ENCODE data around the gene DRC1.
"Not testable (repeated sequence)": the region's sequence is repeated elsewhere in the genome, so short reads cannot be mapped to it uniquely, and the experiment has no call there.

The DRC1 gene

DNA sequence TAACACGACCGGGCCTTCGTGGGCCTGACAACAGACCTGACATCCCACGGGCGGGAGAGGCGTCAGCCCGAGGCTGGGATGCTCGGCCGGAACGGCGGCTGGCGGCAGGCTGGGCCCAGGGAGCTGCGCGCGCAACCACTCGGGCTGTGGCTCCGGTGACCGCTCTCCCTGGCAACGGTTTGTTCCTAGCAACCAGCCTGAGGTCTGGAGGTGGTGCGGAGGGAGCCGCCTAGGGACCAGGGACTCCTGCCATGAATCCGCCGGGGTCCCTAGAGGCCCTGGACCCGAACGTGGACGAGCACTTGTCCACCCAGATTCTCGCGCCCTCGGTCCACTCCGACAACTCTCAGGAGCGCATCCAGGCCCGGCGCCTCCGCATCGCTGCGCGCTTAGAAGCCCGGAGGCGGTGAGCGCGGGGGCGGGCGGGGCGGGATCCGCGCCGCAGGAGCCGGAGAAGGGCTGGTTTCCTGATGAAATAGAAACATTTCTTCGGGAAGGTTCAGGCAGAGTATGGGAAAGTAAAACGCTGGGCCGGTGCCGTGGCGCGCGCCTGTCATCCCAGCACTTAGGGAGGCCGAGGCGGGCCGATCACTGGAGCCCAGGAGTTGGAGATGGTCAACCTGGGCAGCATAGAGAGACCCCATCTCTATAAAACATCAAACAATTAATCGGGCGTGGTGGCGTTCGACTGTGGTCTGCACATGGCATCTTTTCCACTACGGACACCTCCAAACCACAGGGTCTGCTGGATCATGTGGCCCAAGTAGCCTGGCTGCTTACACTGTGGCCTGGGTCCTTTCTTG lies at the start of gene DRC1:
Gene DRC1 (plus strand): TSS at position 182 of the 803 bp plus-strand sequence. CDS start 70 bp downstream, at position 252.
- no peak for DNase-seq (ENCODE audit: low read depth)

DNA sequence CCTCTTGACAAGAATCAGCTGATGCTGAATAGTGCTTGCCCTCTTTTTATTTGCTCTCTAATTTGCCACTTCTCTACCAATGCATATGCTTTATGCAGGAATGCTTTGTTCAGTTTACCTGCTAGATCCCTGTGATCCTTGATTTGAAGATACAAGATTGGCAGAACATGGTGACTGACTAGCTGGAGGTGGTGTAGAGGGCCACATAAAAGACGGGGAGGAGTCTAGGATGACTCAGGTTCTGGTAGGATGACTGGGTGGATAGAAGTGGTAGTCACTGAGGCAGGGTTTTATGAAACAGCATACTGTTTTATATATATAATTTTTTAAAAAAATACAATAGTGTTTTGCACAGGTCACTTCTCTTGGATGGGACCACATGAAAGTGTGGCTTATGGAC lies 48.8 kb upstream of the DRC1 start:
- no peak for DNase-seq (ENCODE audit: low read depth)

DNA sequence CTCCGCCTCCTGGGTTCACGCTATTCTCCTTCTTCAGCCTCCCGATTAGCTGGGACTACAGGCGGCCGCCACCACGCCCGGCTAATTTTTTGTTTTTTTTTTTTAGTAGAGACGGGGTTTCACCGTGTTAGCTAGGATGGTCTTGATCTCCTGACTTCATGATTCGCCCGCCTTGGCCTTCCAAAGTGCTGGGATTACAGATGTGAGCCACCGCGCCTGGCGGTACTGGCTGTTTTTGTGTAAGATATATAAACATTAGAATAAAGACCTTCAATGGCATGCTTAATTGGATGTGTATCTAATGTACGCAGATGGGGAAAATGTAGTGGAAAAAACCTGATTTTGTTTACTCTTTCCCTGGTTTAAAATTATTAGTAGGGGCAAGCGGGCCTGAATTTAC lies 47.3 kb upstream of the DRC1 start:
- DNase-seq (ENCODE audit: low read depth) = not testable (repeated sequence)

DNA sequence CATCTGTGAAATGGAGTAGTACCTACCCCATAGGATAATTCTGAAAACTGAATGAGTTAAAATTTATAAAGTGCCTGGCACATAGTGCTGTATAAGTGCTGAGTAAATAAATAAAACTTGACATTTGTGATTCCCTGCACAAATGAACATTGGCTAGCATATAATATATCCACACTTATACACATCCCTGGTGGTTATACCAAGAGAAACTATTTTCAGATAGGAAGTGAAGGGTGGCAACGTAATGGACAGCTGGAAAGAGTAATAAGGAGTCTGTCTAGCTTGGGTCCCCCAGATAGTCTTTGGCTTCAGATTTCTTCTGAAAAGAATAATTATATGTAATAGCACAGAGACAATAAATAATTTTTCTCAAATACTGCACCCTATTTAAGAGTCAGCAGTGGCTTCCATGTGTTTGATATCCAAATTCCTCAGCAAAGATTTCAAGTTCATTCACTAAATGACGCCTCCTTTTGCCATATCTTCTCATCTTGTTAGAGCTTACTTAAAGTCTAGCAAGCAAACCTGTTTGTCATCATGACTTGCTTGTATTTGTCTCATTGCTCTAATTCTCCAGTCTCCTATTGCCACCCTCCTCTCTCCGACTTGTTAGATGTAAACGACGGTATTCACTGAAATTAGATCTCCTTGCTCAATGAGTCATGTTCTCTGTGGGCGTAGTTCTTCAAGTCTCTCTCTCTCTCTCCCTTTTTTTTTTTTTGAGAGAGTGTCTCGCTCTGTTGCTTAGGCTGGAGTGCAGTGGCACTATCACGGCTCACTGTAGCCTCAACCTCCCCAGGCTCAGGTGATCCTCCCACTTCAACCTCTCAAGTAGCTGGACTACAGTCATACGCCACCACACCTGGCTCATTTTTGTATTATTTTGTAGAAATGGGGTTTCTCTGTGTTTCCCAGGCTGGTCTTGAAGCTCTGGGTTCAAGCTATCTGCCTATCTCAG lies 46.4 kb upstream of the DRC1 start:
- DNase-seq (ENCODE audit: low read depth) = no peak

DNA sequence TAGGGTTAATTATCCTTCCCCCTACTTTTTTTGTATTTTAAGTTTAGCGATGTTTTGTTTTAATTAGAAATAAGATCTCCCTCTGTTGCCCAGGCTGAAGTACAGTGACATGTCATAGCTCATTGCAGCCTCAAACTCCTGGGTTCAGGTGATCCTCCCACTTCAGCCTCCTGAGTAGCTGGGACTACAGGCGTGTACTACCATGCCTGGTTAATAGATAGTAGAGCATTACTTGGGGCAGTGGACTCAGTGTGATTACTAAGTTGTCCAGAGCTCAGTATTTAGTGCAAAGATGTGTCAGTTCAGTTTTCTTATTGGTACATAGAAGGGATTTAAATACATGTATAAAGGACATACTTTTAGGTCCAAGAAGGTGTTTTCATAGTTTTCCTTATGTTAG lies 45.6 kb upstream of the DRC1 start:
- DNase-seq (ENCODE audit: low read depth) = no peak

DNA sequence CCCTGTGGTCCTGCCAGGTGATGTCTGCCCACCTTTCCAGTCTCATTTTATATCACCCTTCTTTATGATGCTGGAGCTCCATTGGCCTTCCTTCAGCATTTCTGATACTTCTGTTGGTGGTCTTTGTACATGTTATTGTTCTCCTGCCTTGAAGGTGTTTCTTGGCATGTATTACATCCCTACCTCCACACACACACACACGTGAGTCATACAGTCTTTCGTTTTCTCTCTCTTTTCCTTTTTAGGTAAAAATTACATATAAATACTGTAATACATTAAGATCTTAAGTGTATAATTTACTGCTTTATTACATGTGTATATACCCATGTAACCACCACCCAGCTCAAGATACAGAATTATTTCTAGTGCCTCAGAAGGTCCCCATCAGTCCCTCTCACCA lies 44.9 kb upstream of the DRC1 start:
- DNase-seq (ENCODE audit: low read depth) = no peak

DNA sequence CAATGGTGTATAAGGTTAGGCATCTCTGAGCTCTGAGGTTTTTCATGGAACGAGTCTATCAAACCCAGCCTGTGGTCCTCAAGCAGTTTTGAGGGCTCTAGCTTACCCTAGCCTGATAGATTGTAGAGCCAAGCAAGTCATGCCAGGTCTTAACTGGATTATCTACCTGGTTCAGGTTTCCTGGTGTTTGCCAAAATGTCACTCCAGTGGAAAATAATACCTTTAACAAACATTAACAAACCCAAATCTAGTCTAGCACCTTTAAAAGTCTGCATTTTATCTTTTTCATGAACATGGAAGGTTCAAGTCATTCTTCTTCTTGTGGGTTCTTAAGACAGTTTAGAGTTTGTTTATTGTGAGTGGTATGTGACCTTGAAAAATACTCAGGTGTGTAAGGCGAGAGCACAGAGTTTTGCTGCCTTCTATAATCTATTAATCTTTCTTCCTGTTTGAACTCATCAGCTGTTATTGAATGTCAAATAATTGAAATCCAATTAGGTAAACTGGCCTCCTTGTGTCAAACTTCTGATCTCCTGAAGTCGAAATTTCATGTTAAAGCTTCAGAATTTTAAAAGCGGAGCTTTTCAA lies 41.7 kb upstream of the DRC1 start:
- no peak for DNase-seq (ENCODE audit: low read depth)

DNA sequence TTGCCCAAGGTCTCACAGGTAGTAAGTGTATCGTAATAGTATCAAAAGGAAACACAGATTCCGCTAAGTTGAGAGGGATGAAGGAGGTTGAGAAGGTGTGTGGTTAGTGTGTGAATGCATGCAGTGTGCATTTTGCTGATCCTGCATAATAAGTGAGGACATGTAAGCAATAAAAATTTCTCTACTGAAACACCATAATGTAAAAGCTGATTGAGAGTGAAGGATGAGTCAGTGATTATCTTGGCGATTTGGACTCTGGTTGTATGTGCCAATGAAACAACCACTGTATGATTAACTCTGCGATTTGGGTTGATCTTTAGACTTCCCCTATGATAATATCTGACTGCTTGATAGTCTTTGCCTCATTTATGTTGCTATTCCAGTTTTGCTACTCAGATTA lies 38.4 kb upstream of the DRC1 start:
- no peak for DNase-seq (ENCODE audit: low read depth)

DNA sequence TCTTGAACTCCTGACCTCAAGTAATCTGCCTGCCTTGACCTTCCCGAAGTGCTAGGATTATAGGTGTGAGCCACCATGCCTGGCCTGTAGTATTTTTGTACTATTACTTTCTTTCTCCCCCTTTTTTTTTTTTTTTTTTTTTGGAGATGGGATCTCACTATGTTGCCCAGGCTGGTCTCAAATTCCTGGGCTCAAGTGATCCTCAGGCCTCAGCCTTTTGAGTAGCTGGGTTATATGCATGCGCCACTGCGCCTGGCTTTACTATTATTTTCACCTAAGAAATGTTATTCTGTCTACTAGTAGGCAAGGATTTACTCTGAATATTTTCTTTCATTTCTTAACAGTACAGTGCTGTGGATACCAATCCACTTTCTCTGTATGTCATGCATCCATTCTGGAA lies 37.8 kb upstream of the DRC1 start:
- no peak for DNase-seq (ENCODE audit: low read depth)

DNA sequence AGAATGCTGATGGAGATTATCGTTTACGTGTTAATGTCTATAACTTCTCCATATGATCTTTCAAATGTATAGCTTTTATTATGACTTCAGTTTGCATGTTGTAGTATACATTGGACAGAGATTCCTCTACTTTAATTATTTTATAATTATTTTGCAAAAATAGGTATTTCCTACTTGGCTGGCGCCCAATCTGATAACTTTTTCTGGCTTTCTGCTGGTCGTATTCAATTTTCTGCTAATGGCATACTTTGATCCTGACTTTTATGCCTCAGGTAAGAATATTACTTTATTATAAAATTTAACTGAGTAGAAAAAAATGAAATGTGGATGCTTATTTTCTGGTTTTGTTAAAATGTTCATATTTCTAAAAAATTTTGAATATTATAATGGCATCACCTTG lies 37.1 kb upstream of the DRC1 start:
- no peak for DNase-seq (ENCODE audit: low read depth)

DNA sequence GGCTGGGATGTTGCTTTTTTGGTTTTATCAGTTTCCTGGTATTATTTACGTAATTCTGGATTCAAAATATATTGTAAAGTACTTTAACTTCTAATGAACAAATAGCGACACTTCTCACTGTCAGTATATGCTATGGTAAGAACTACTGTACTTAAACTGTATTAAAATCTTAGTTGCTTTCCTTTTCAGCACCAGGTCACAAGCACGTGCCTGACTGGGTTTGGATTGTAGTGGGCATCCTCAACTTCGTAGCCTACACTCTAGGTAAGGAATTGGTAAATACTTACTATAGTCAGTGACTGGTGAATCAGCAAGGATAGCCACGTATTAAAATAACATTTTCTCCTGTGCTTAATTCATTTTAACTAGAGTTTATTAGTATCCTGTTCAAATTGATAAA lies 34.8 kb upstream of the DRC1 start:
- DNase-seq (ENCODE audit: low read depth) = no peak

DNA sequence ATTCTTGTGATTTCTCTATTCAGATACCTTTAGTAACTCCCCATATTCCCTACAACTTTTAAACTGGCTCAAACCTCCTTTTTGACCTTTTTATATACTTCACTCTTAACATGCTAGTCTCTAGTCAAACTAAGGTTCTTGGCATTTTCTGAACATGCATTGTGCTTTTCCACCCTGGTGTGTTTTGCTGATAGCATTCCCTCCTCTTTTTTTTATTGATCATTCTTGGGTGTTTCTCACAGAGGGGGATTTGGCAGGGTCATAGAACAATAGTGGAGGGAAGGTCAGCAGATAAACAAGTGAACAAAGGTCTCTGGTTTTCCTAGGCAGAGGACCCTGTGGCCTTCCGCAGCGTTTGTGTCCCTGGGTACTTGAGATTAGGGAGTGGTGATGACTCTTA lies 32.1 kb upstream of the DRC1 start:
- DNase-seq (ENCODE audit: low read depth) = not testable (repeated sequence)

DNA sequence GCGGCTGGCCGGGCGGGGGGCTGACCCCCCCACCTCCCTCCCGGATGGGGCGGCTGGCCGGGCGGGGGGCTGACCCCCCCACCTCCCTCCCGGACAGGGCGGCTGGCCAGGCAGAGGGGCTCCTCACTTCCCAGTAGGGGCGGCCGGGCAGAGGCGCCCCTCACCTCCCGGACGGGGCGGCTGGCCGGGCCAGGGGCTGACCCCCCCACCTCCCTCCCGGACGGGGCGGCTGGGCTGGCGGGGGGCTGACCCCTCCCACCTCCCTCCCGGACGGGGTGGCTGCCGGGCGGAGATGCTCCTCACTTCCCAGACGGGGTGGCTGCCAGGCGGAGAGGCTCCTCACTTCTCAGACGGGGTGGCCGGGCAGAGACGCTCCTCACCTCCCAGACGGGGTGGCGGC lies 30.8 kb upstream of the DRC1 start:
- DNase-seq (ENCODE audit: low read depth) = not testable (repeated sequence)

DNA sequence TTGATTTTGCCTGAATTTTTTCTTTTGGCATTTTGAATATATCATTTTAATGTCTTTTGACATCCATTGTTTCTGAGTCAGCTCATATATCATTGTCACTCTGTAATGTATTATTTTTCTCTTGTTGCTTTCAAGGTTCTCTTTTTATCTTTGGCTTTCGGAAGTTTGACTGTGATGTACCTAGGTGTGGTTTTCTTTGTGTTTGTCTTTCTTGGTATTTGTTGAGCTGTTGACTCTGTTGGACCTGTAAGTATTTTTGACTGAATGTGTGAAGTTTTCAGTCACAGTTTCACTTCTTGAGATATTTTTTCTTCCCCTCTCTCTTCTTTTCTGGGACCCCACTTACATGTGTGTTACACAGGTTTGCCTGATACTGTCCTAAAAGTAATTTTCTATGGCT lies 24.9 kb upstream of the DRC1 start:
- no peak for DNase-seq (ENCODE audit: low read depth)

DNA sequence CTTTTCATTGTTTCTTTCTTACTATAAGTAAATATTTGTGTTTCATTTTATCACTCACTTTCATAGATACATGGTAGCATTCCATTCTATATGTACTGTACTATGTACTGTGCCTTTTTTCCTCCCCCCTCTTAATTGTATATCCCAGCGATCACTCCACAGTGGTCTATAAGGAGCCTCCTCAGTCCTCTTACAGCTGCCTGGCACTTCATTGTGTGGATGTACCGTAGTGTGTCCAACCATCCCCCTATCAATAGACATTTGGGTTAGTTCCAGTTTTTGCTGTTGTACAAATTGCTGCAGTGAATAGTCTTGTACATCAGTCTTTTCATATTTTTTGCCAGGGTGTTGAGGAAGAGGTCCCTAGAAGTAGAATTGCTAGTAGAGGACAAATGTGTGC lies 21.4 kb upstream of the DRC1 start:
- no peak for DNase-seq (ENCODE audit: low read depth)

DNA sequence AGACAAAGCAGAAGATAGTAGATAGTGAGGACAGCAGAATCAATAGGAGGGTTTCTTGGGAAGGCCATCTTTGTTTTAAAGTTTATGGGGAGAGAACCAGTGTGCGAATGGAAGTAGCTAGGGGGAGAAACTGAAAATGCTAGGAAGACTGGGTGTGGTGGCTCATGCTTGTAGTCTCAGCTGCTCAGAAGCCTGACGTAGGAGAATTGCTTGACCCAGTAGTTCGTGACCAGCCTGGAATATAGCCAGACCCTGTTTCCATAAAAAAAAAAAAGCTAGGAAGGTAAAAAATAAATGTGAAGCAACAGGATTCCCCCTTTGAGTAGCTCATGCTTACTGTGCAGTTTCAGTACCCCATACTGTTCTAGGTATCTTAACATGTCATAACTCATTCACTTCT lies 19.2 kb upstream of the DRC1 start:
- DNase-seq (ENCODE audit: low read depth) = no peak

DNA sequence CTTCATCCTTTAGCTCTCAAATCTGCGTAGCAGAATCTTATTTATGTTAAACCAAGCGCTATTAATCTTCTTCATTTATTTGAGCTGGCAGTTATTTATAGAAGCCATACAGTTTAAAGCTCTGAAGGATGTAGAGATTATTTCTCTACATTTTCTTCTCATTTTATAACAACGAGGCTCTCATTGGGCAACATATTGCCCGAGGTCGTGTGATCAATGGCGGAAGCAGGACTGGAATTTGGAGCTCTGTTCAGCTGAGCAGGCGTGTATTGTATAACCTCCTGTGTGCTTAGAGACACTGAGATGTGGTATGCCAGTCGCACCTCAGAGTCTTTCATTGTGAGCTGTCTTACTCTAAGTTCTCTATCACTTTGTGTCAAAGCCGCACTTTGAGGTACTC lies 17.5 kb upstream of the DRC1 start:
- DNase-seq (ENCODE audit: low read depth) = no peak

DNA sequence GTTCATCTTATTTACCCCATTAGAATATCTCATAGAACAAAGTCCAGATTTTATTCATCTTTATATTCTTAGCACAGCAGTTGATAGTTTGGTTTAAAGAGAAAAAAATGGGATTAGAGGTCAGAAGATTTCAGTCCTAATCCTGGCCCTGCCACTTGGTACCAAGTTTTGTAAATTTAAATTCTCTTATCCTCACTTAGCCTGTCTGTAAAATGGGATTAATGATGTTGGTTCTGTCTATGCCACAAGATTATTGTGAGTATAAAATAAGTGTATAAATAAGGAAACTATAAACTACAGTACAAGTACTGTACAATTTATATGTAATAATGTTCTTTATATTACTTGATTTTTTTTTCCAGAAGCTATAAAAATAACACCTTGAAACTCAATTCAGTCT lies 17.1 kb upstream of the DRC1 start:
- DNase-seq (ENCODE audit: low read depth) = no peak

DNA sequence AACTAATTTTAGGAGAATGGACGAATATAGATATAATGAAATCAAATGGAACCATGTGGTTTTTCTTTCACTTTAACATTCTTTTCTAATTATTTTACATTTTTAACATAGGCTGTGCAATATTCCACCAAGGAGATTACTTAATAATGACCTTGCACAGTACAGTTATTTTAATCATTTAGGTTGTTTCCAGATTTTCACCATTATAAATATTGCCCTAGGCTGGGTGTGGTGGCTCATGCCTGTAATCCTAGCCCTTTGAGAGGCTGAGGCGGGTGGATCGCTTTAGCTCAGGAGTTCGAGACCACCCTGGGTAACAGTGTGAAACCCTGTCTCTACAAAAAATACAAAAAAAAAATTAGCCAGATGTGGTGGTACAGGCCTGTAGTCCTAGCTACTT lies 14.5 kb upstream of the DRC1 start:
- DNase-seq (ENCODE audit: low read depth) = no peak

DNA sequence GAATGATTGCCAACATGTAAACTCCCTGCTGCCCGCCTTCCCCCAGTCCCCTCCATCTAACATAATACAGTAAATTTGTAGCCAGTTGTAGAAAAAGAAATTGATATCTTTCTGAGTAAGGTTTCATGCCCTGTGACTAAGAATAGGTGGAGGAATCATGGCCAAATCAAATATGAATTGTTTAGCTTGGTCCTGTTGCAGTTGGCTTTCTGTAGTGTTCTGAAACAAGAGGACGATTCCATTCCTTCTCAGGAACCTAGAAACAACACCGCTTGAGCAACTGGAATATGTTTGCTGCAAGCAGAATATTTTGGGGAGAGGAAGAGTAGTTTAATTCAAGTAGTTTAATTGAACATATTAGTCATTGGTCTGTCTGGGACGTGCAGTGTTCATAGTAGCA lies 7.0 kb upstream of the DRC1 start:
- no peak for DNase-seq (ENCODE audit: low read depth)

DNA sequence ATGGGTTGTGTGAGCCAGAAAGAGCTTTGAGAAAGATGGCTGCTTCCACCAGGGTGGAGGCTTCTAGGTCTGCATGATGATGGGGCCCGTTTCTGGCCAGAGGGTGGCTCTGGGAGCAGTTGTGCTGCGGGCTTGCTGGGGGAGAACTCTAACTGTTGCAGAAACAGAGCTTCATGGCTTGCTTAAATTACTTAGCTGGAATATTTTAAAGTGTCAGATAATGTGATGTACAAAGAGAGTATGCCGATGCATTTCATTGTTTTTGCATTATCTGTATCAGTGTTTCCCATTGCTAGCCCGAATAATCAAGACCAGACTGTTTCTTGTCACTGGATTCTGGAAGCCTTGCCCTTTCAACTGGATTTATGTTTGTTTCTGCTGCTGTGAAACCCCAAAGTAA lies 6.3 kb upstream of the DRC1 start:
- DNase-seq (ENCODE audit: low read depth) = no peak

DNA sequence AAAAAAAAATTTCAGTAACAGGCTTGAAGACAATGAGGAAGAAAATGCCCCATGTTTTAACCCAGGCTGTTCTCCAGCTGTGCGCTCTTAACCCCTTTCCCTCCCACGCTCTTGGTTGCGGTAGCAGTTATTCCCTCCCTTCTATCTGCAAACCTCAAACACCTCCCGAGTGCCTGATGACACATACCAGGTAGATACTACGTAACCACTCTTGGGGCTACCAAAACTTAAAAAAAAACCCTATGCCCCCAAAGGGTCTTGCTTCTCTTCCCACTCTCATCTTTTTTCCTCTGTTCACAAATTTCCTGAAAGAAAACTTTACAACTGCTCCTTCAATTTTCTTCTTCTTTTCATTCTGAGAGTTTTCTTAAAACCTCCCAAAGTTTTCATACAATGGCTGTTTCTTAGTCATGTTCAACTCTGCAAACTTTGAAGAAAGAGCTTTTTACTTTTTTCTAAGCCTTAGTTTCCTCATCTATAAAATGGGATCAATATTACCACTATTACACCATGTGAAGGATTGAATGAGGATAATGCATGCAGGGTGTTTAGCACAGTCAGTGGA lies 4.9 kb upstream of the DRC1 start:
- DNase-seq (ENCODE audit: low read depth) = no peak

Data from stimulated activated CD8-positive, alpha-beta memory T cell treated with anti-CD3 and anti-CD28 coated beads, Interleukin-12 subunit alpha, Interleukin-12 subunit beta, amount 100 ng/mL, for 1 hour (primary cell).